ENCODE measurements around the gene FH.

FH gene

GRCh38 chr1:241525026-241525425 lies 5.5 kb upstream of the FH start:
- no peak for DNase-seq (ENCODE audit: low read depth)
- TF ChIP-seq, protein P1, sequence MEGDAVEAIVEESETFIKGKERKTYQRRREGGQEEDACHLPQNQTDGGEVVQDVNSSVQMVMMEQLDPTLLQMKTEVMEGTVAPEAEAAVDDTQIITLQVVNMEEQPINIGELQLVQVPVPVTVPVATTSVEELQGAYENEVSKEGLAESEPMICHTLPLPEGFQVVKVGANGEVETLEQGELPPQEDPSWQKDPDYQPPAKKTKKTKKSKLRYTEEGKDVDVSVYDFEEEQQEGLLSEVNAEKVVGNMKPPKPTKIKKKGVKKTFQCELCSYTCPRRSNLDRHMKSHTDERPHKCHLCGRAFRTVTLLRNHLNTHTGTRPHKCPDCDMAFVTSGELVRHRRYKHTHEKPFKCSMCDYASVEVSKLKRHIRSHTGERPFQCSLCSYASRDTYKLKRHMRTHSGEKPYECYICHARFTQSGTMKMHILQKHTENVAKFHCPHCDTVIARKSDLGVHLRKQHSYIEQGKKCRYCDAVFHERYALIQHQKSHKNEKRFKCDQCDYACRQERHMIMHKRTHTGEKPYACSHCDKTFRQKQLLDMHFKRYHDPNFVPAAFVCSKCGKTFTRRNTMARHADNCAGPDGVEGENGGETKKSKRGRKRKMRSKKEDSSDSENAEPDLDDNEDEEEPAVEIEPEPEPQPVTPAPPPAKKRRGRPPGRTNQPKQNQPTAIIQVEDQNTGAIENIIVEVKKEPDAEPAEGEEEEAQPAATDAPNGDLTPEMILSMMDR (IDR thresholded peaks at IDR 0.05; ENCODE audit: insufficient read depth, low read depth, low read length, missing control alignments) = no peak

DNA sequence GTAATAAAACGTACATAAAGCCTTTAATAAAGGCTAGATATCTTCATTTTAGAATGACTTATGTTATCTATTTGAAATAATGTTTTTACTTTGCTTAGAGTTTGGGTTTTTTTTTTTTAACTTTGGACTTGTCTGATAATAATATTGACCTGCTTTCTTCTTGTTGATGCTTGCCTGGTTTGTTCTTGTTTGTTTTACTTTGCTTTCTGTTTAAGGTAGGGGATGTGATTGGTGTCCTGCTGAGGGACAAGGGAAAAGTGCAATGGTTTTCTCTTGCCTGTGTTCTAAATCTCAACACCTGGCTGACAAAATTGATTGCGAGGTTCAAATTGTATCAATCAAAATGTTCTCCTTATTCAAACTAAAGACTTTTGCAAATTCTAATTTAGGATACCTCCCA lies 2.2 kb upstream of the FH start:
- no peak overlapping the region for H3K4me3 ChIP-seq (ENCODE audit: low read length)
- DNase-seq (ENCODE audit: low read depth) = no peak
- TF ChIP-seq, protein P1 (IDR thresholded peaks at IDR 0.05; ENCODE audit: insufficient read depth, low read depth, low read length, missing control alignments) = no peak

More at GRCh38 chr1:241525026-241525425, 5.5 kb upstream of the FH start:
- no peak overlapping the region for H3K4me3 ChIP-seq (ENCODE audit: low read length)

DNA sequence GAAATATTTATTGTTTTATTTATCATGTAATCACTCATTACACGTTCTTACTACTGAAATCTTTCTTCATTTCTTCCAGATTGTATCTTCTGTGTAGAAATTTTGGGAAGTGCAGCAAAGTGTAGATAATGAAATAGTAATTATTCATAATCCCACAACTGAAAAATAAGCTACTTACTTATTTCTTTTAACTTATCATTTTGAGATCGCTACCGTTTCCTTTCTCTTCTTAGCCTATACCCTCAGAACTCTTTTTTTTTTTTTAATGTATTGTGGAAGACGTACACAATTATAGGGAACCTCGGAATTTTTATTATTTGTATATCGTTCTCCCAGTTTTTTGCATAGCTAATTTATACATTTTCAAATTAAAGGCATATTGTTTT lies 518 bp upstream of the FH start:
- H3K4me3 ChIP-seq (ENCODE audit: low read length) = peak overlapping the region; percentile 73
- TF ChIP-seq, protein P1 (IDR thresholded peaks at IDR 0.05; ENCODE audit: insufficient read depth, low read depth, low read length, missing control alignments) = no peak
- no peak for DNase-seq (ENCODE audit: low read depth)

DNA sequence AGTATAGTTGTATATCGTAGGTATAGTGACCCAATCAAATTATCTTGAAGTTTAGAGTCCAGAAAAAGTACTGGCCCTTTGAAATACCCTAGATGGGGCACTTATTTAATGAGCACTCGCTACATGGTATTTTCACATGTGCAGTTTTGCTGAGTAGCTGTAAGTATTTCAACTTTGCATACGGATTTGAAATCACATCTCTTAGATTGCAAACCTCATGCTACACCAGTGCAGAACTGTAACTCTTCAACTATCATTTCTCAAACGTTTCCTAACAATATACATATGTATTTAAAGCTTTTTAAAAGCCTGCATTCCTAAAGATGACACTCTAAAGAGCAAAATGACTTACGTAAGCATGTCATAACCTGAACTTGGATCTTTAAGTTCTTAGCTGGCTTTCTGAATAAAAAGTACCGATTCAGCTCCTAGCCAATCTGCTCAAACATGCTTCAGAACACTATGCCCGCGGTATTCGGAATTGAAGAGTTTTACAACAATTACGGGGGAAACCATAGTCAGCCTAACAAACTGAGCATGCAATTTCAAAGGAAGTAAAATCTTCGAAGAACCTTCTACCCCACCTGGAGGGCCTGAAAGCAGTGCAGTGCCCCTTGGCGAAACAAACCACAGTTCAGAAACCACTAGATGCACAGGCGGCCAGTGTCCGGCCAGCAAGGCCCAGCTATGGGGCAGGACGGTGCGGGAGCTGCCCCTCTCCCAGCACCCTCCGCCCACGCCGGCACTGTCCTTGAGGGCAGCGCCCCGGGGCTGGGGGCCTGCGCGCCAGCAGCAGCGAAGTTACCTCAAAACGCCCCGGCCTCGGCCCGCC lies 863 bp downstream of the FH start:
- peak; percentile 70 for DNase-seq (ENCODE audit: low read depth)
- TF ChIP-seq, protein P1 (IDR thresholded peaks at IDR 0.05; ENCODE audit: insufficient read depth, low read depth, low read length, missing control alignments) = no peak
- peak overlapping the region; percentile 73 for H3K4me3 ChIP-seq (ENCODE audit: low read length)

- H3K4me3 ChIP-seq (ENCODE audit: low read length) = no peak overlapping the region
- no peak for DNase-seq (ENCODE audit: low read depth)
- TF ChIP-seq, protein P1 (IDR thresholded peaks at IDR 0.05; ENCODE audit: insufficient read depth, low read depth, low read length, missing control alignments) = no peak
These were observed 6.2 kb downstream of the FH start for GRCh38 chr1:241513378-241513777.

- no peak overlapping the region for H3K4me3 ChIP-seq (ENCODE audit: low read length)
- DNase-seq (ENCODE audit: low read depth) = no peak
- TF ChIP-seq, protein P1 (IDR thresholded peaks at IDR 0.05; ENCODE audit: insufficient read depth, low read depth, low read length, missing control alignments) = no peak
These were observed 12.2 kb downstream of the FH start for GRCh38 chr1:241507189-241507863.

Data from epithelial cell of esophagus (primary cell).